Large intestine (tissue), 3 donors: ENCODE measurements around the gene PLEKHG2. TPM values are rescaled to one million over a fixed set of nuclear protein-coding genes. Genes with fewer than 3 reads are reported as not detected.

Experiments
- DNase-seq, 2 donors: peaks; one replicate each; pipeline versions ENCODE4 v3.0.0 to v3.0.0-alpha.2; 2013
- H3K27ac ChIP-seq: one replicate; pipeline ENCODE4 v1.5.1; 2013; ENCODE audit warnings: low read length
- H3K27me3 ChIP-seq: 2 replicates; pipeline ENCODE4 v1.6.1; 2013; ENCODE audit warnings: low read length; ENCODE audit not compliant: control insufficient read depth, insufficient read depth
- H3K36me3 ChIP-seq: 2 replicates; pipeline ENCODE4 v1.6.1; 2013; ENCODE audit warnings: low read length; ENCODE audit not compliant: control insufficient read depth, insufficient read depth
- H3K4me1 ChIP-seq: one replicate; pipeline ENCODE4 v1.6.1; 2013; ENCODE audit warnings: low read length; ENCODE audit not compliant: control insufficient read depth, insufficient read depth
- H3K4me3 ChIP-seq: one replicate; pipeline ENCODE4 v1.5.1; 2013; ENCODE audit warnings: low read length
- H3K9me3 ChIP-seq: one replicate; pipeline ENCODE4 v1.6.1; 2013; ENCODE audit warnings: mild to moderate bottlenecking, low read depth, low read length, moderate library complexity; ENCODE audit not compliant: control insufficient read depth
- WGBS: methylation state at CpG from one replicate; pipeline ENCODE4 v1.1.5; 2013; ENCODE audit warnings: low lambda C conversion rate; ENCODE audit not compliant: insufficient coverage; 5-methylcytosine and 5-hydroxymethylcytosine counted together
- polyA plus RNA-seq: library from polyadenylated mRNA; unstranded; fragments of 120-200 nt; gene quantifications from one replicate; pipeline ENCODE4 v1.2.1, GENCODE V29; 2013

PLEKHG2 gene
- polyA plus RNA-seq, 1 donor, result 21.1 TPM

DNA sequence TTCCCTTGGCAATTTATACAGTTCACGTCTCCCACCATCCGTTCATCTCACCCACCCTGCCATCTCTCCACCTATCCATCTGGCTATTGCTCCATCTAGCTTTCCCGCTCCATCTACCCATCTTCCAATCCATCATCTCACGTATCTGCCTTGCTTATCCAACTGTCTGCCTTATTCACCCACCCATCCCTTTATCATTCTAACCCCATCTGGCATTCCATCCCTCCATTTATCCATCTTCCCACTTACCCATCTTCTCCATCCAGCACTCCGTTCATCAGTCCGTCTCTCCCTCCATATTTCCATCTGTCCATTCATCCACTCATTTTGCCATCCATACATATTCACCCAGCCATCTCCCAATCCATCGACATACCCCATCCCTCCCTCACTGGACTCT lies 13.3 kb downstream of the PLEKHG2 start:
- H3K36me3 ChIP-seq, result peaks cover 17% of the 10 kb centered on the region
- 94% methylated on average over 7 of the region's 7 CpGs for WGBS
- DNase-seq, result no peak
- H3K4me1 ChIP-seq, result peaks cover 9% of the 10 kb centered on the region
- no peak overlapping the region for H3K27ac ChIP-seq
- H3K4me3 ChIP-seq, result no peak overlapping the region
- H3K9me3 ChIP-seq, result peaks cover 2% of the 10 kb centered on the region
- H3K27me3 ChIP-seq, result no peaks in the 10 kb centered on the region

DNA sequence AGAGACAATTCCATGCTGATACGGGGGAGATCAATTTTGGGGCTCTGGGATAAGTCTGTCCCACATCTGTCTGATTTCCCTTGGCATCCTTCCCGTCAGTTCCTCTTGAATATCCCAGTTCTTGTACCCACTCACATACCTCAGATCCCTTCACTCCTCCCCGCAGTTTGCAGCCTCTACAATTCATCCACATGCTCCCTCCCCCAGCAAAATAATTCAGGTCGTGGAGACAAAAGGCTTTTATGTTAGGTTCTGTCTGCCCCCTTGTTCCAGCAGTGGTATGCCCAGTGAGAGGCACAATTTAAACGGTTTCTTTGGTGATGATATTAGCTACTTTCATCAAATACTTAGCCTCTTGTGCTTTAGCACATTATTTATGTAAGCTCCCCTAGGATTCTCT lies 13.7 kb downstream of the PLEKHG2 start:
- Histone ChIP-seq H3K36me3 (peaks cover 16% of the 10 kb centered on the region), H3K4me1 (peaks cover 9% of the 10 kb centered on the region), H3K4me3 (no peak overlapping the region), H3K27ac (no peak overlapping the region), H3K9me3 (peaks cover 2% of the 10 kb centered on the region), H3K27me3 (no peaks in the 10 kb centered on the region)
- 52% methylated on average over 2 of the region's 5 CpGs for WGBS
- no peak for DNase-seq

DNA sequence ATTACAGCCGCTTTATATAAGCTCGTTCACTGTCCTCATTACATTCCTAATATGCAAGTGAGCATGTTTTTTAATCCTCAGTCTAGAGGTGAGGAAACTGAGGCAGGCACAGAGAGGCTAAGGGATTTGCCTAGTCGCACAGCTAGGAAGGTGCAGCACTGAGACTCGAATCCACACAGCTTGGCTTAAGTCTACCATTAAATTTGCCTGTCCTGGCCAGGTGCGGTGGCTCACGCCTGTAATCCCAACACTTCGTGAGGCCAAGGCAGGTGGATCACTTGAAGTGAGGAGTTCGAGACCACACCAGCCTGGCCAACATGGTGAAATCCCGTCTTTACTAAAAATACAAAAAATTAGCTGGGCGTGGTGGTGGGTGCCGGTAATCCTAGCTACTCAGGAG lies 15.2 kb downstream of the PLEKHG2 start:
- peaks cover 2% of the 10 kb centered on the region for H3K9me3 ChIP-seq
- H3K27ac ChIP-seq, result no peak overlapping the region
- H3K36me3 ChIP-seq, result peaks cover 17% of the 10 kb centered on the region
- DNase-seq, result no peak
- no peak overlapping the region for H3K4me3 ChIP-seq
- H3K27me3 ChIP-seq, result no peaks in the 10 kb centered on the region
- H3K4me1 ChIP-seq, result peaks cover 9% of the 10 kb centered on the region
- no CpG with 5 or more reads among the region's 11 CpGs for WGBS

DNA sequence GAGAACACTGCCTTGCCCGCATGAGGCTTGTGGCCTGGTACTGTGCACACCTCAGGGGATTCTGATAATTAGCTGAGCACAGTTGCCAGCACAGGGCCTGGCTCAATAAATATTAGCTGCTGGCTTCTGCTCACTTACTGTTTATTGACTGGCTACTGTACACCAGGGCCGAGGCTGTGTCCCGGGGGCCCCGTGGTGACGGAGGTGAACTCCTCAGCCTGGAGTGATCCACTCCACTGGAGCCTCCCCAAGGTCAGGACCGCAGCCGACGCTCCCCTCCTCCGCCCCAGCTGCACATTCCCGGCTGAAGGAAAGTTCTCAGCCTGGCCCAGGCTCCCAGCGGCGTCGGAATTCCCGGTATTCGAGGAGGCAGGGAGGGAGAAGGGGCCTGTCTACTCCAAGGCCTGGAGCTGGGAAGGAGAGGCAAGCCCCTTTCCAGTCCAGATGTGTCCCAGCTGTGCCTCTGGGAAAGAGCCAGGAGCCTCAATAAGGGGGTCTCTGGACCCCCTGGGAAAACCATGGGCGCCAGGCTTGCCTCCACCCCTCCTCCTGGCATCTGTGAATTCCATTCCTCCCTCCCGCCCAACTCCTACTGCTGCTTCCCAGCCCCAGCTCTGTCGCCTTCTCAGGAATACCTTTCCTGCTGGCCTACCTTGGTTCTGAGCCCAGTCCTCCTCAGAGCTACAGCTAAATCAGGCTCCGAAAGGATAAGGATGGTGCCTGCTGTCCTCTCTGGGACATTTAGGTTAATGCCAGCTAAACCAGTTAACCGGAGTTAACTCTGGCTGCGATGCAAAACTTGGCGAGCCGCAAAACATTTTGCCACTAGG lies 16.0 kb downstream of the PLEKHG2 start:
- H3K4me3 ChIP-seq, result no peak overlapping the region
- H3K27ac ChIP-seq, result peak overlapping the region; percentile 46
- H3K4me1 ChIP-seq, result peaks cover 9% of the 10 kb centered on the region
- no peaks in the 10 kb centered on the region for H3K27me3 ChIP-seq
- H3K9me3 ChIP-seq, result no peaks in the 10 kb centered on the region
- H3K36me3 ChIP-seq, result peaks cover 23% of the 10 kb centered on the region
- peak; percentile 71 to 75 for DNase-seq
- WGBS, result no CpG with 5 or more reads among the region's 23 CpGs

DNA sequence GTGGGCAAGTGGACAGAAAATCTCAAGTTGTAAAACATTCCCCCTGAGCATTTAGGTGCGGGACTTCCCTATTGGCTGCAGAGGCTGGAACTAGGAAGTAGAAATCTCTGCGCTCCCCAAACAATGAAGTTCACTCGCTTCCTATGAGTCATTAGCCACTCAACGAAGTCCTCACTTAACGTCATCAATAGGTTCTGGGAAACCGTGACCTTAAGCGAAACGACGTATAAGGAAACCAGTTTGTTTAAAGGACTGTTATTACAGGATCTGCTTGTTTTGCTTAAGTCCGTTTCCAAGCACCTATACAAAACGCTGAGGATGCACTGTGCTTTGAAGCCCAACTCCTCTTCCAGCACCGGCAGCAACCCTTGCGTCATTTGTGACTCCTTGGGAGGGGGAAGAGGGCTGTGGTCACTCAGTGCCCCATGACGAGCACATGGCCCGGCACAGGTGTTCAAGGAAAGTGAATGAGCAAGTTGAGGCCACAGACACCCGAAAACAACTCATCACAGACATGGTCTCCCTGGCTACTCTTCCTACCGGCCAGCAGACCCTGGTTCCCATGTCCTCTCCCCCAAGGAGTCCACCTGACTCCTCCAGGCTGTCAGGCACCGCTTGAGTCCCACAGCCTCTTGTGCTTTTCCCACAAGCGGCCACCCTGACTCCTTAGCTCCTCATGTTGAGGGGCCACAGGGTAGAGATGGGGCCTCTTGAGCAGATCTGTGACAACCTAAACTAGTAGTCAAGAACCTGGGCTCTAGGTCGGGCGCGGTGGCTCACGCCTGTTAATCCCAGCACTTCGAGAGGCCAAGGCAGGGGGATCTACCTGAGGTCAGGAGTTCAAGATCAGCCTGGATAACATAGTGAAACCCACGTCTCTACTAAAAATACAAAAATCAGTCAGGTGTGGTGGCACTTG lies 18.5 kb downstream of the PLEKHG2 start:
- Histone ChIP-seq H3K4me3 (no peak overlapping the region), H3K4me1 (peaks cover 16% of the 10 kb centered on the region), H3K27ac (peak overlapping the region; percentile 25), H3K9me3 (no peaks in the 10 kb centered on the region), H3K27me3 (no peaks in the 10 kb centered on the region), H3K36me3 (peaks cover 27% of the 10 kb centered on the region)
- WGBS, result 60% methylated on average over 1 of the region's 25 CpGs
- DNase-seq, result peak in 1 of 2 donors; percentile 45

DNA sequence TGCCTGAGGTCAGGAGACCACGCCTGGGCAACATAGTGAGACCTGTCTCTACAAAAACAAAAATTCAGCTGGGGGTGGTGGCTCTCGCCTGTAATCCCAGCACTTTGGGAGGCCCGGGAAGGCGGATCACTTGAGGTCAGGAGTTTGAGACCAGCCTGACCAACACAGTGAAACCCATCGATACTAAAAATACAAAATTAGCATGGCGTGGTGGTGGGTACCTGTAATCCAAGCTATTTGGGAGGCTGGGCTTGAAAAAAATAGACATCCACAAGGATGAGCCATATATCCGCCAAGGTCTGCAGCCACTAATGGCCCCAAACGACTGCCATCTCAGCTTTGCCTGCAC lies 20.2 kb downstream of the PLEKHG2 start:
- H3K27me3 ChIP-seq, result no peaks in the 10 kb centered on the region
- DNase-seq, result no peak
- H3K4me3 ChIP-seq, result no peak overlapping the region
- H3K4me1 ChIP-seq, result peaks cover 25% of the 10 kb centered on the region
- no CpG with 5 or more reads among the region's 8 CpGs for WGBS
- no peak overlapping the region for H3K27ac ChIP-seq
- peaks cover 27% of the 10 kb centered on the region for H3K36me3 ChIP-seq
- H3K9me3 ChIP-seq, result no peaks in the 10 kb centered on the region

DNA sequence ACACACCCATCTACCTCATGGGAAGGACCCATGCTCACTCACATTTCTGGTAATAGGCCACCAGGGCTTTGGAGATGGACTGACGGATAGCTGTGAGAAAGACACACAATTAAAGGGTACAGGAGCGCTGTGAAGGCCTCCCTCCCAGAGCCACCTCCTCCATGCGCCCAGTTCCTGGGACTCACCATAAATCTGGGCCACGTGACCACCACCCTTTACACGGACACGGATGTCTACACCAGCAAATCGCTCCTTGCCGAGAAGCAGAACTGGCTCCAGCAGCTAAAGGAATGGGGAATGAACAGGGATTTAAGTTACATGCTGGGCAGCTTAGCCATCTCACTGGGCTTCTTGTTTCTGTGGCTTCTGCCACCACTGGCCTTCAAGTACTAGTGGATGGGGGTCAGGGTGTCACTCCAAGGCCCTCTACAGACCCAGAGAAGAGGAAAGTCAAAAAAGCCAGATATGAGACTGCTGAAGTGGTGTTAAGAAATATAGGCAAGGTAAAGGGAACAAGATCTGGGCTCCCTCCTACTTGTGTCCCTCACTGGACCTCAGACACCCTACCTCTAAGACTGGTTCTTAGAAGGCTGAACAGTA lies 21.1 kb downstream of the PLEKHG2 start:
- Histone ChIP-seq H3K9me3 (no peaks in the 10 kb centered on the region), H3K27ac (no peak overlapping the region), H3K4me1 (peaks cover 21% of the 10 kb centered on the region), H3K36me3 (peaks cover 27% of the 10 kb centered on the region), H3K27me3 (no peaks in the 10 kb centered on the region), H3K4me3 (no peak overlapping the region)
- no CpG with 5 or more reads among the region's 8 CpGs for WGBS
- no peak for DNase-seq

DNA sequence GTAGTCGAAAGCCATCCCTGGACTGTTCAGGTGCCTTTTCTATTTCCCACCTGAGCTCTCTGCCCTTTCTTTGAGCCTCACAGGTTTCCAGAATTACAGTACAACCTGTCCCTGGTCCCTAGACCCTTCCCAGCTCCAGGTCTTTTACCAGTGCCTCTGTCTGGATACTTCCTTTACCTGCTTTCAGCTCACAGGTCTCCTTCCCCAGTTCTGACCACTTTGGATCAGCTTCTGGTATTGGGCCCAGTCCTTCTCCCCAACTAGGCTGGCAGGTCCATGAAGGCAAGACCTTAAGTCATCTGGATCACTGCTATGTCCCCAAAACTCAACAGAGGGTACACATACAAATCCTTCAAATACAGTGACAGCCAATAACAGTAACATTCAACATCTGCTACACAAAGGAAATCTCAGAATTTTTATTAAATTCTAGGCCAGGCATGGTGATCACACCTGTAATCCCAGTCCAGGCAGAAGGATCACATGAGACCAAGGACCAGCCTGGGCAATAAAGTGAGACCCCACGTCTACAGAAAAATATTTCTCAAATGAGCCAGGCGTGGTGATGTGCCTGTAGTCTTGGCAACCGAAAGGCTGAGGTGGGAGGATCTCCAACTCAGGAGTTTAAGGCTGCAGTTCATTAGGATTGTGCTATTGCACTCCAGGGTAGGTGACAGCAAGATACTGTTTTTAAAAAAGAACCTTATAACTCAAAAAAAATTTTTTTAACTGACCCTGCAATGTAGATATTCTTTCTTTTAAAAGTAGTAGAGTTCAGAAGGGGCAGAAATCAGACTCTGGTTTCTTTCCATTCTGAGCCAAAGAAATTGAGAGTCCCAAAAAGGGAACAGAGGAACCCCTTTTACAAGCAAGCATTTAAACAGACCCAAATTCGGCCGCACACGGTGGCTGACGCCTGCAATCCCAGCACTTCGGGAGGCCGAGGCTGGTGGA lies 21.9 kb downstream of the PLEKHG2 start:
- H3K9me3 ChIP-seq, result no peaks in the 10 kb centered on the region
- no peaks in the 10 kb centered on the region for H3K27me3 ChIP-seq
- no CpG with 5 or more reads among the region's 10 CpGs for WGBS
- no peak overlapping the region for H3K27ac ChIP-seq
- no peak for DNase-seq
- peaks cover 18% of the 10 kb centered on the region for H3K4me1 ChIP-seq
- H3K4me3 ChIP-seq, result peak overlapping the region; percentile 65
- peaks cover 27% of the 10 kb centered on the region for H3K36me3 ChIP-seq

DNA sequence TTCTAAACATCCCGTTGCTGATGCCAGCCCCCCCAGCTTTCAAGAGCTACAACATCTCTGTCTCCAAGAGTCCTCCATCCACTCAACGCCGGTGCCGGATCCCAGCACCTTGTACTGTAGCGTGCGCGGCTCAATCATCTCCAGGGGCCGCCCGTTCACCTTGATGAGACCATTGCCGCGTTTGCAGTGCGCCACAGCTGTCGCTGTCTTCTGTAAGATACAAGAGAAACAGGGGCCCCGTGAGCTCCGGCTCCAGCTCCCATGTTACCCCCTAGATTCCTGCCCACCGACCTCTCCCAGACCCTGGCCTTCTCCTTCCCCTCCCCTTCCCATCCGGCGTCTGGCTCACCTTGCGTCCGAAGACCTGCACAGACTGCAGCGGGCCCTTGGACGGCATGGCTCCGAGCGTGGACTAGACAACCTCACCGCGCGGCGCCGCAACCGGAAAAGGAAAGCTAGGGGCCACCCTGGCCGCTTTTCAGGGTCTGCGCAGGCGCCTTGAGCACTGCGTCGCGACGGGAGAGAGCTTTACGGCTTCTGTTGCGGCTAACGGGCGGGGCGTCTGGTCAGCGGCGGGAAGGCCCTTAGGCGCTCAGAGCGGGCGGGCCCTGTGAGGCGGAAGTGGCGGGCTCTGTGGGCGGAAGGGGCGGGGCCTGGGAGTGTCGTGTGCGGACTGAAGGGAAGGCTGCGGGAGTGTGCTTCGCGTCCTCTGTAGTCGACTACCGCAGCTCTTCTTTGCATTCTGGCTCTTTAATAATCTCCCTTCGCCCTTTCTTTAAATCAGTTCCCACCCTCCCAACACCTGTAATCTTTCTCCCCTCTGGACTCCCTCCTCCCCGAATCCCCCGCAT lies 23.3 kb downstream of the PLEKHG2 start, which contains the start of gene RPS16:
RPS16 (minus strand) TSS at position 451 of the 851 bp plus-strand sequence; CDS start at position 397, 54 bp downstream.
- no peaks in the 10 kb centered on the region for H3K9me3 ChIP-seq
- H3K4me1 ChIP-seq, result peaks cover 18% of the 10 kb centered on the region
- peak within 1 kb of the TSS; percentile 76 for H3K27ac ChIP-seq
- no peaks in the 10 kb centered on the region for H3K27me3 ChIP-seq
- peak; percentile 98 to 99 for DNase-seq
- peak within 1 kb of the TSS; percentile 65 for H3K4me3 ChIP-seq
- WGBS, result no CpG with 5 or more reads among the region's 61 CpGs
- H3K36me3 ChIP-seq, result peaks cover 27% of the 10 kb centered on the region
